Parathyroid adenoma (tissue), 2 donors: ENCODE results near the gene CATSPERZ.

Experiments used
- H2AFZ ChIP-seq: fragments of 300-600 bp; sonication (generic); one replicate; pipeline ENCODE4 v1.7.0; 2017; ENCODE audit warnings: antibody characterized with exemption, mild to moderate bottlenecking
- H3K27ac ChIP-seq: fragments of 300-600 bp; sonication (generic); one replicate; pipeline ENCODE4 v1.7.0; 2017
- H3K27me3 ChIP-seq: fragments of 300-600 bp; sonication (generic); one replicate; pipeline ENCODE4 v1.7.0; 2017; ENCODE audit warnings: low read length; ENCODE audit not compliant: control insufficient read depth, insufficient read depth
- H3K36me3 ChIP-seq: fragments of 300-600 bp; sonication (generic); one replicate; pipeline ENCODE4 v1.7.0; 2017; ENCODE audit warnings: low read length; ENCODE audit not compliant: control insufficient read depth, insufficient read depth
- H3K4me1 ChIP-seq: fragments of 300-600 bp; sonication (generic); one replicate; pipeline ENCODE4 v1.7.0; 2017; ENCODE audit warnings: control low read depth
- H3K4me2 ChIP-seq: fragments of 300-600 bp; sonication (generic); one replicate; pipeline ENCODE4 v1.7.0; 2017; ENCODE audit warnings: low read length
- H3K4me3 ChIP-seq: fragments of 300-600 bp; sonication (generic); one replicate; pipeline ENCODE4 v1.7.0; 2017; ENCODE audit warnings: low read depth, low read length
- H3K79me2 ChIP-seq: fragments of 300-600 bp; sonication (generic); one replicate; pipeline ENCODE4 v1.7.0; 2017; ENCODE audit warnings: control low read depth
- H3K9ac ChIP-seq: fragments of 300-600 bp; sonication (generic); one replicate; pipeline ENCODE4 v1.7.0; 2017; ENCODE audit warnings: mild to moderate bottlenecking
- H3K9me3 ChIP-seq: fragments of 300-600 bp; sonication (generic); one replicate; pipeline ENCODE4 v1.7.0; 2017; ENCODE audit warnings: low read length; ENCODE audit not compliant: control insufficient read depth
- CTCF ChIP-seq: fragments of 300-600 bp; sonication (generic); IDR thresholded peaks from one replicate; pipeline ENCODE4 v1.7.0; 2017; ENCODE audit warnings: antibody characterized with exemption, mild to moderate bottlenecking
- donor health status: primary hyperparathyroidism.

Gene CATSPERZ

GRCh38 chr11:64263021-64263946 is 36.9 kb upstream of the CATSPERZ start:
- Histone ChIP-seq H3K4me3 (no peak overlapping the region), H3K79me2 (no peaks in the 10 kb centered on the region), H3K36me3 (no peaks in the 10 kb centered on the region), H3K4me2 (no peak overlapping the region), H2AFZ (no peak overlapping the region), H3K4me1 (peaks cover 7% of the 10 kb centered on the region), H3K9me3 (no peaks in the 10 kb centered on the region), H3K27me3 (no peaks in the 10 kb centered on the region), H3K9ac (no peak overlapping the region), H3K27ac (no peak overlapping the region)
- TF ChIP-seq CTCF: no peak

GRCh38 chr11:64263947-64264317 is 36.2 kb upstream of the CATSPERZ start:
- H3K27me3 ChIP-seq: no peaks in the 10 kb centered on the region
- no peak overlapping the region for H3K4me3 ChIP-seq
- H3K4me1 ChIP-seq: peaks cover 9% of the 10 kb centered on the region
- H3K9ac ChIP-seq: no peak overlapping the region
- no peaks in the 10 kb centered on the region for H3K9me3 ChIP-seq
- H2AFZ ChIP-seq: no peak overlapping the region
- no peak for TF ChIP-seq CTCF
- H3K27ac ChIP-seq: no peak overlapping the region
- no peaks in the 10 kb centered on the region for H3K79me2 ChIP-seq
- no peak overlapping the region for H3K4me2 ChIP-seq
- H3K36me3 ChIP-seq: no peaks in the 10 kb centered on the region

GRCh38 chr11:64264371-64264852 is 35.7 kb upstream of the CATSPERZ start:
- Histone ChIP-seq H3K36me3 (no peaks in the 10 kb centered on the region), H3K27ac (no peak overlapping the region), H2AFZ (no peak overlapping the region), H3K9ac (no peak overlapping the region), H3K4me1 (peaks cover 10% of the 10 kb centered on the region), H3K27me3 (no peaks in the 10 kb centered on the region), H3K79me2 (no peaks in the 10 kb centered on the region), H3K9me3 (no peaks in the 10 kb centered on the region), H3K4me2 (no peak overlapping the region), H3K4me3 (no peak overlapping the region)
- TF ChIP-seq CTCF: no peak

GRCh38 chr11:64265176-64266160 is 34.7 kb upstream of the CATSPERZ start:
- Histone ChIP-seq H3K27ac (no peak overlapping the region), H3K79me2 (no peaks in the 10 kb centered on the region), H3K4me1 (peaks cover 10% of the 10 kb centered on the region), H3K36me3 (no peaks in the 10 kb centered on the region), H3K9me3 (no peaks in the 10 kb centered on the region), H3K4me3 (no peak overlapping the region), H3K4me2 (no peak overlapping the region), H3K27me3 (no peaks in the 10 kb centered on the region), H2AFZ (no peak overlapping the region), H3K9ac (no peak overlapping the region)
- TF ChIP-seq CTCF: no peak
